IMR-90 (cell line): ENCODE data around the gene MECP2.

Experiments
- BHLHE40 ChIP-seq: fragments of 150-350 bp; IDR thresholded peaks from 2 replicates; pipeline ENCODE4 v1.6.1; 2016; ENCODE audit warnings: mild to moderate bottlenecking, low read depth, low read length
- CTCF ChIP-seq: conservative IDR thresholded peaks from 2 replicates; pipeline ENCODE4 v1.5.1; 2012; ENCODE audit warnings: mild to moderate bottlenecking, low read depth, low read length, improper control_type of control experiment
- ELK1 ChIP-seq: fragments of 150-350 bp; IDR thresholded peaks from 2 replicates; pipeline ENCODE4 v1.6.1; 2016; ENCODE audit warnings: low read depth, mild to moderate bottlenecking, low read length, moderate library complexity, borderline replicate concordance
- MAZ ChIP-seq: IDR thresholded peaks from 2 replicates; pipeline ENCODE4 v1.6.1; 2012; ENCODE audit warnings: low read depth, mild to moderate bottlenecking, low read length, improper control_type of control experiment, moderate library complexity, borderline replicate concordance
- MXI1 ChIP-seq: IDR thresholded peaks from 2 replicates; pipeline ENCODE4 v1.6.1; 2012; ENCODE audit warnings: low read depth, mild to moderate bottlenecking, low read length, moderate library complexity, borderline replicate concordance
- POLR2A ChIP-seq: IDR thresholded peaks from 2 replicates; pipeline ENCODE4 v1.6.1; 2012; ENCODE audit warnings: mild to moderate bottlenecking, low read depth, low read length
- RFX5 ChIP-seq: IDR thresholded peaks from 2 replicates; pipeline ENCODE4 v1.8.0; 2012; ENCODE audit warnings: low read depth, mild to moderate bottlenecking, low read length, moderate library complexity
- USF2 ChIP-seq: fragments of 150-350 bp; IDR thresholded peaks from 2 replicates; pipeline ENCODE4 v1.6.1; 2017; ENCODE audit warnings: mild to moderate bottlenecking, antibody characterized with exemption, low read length, low read depth

GRCh38 chrX:154126101-154126500 is 28.6 kb upstream of the MECP2 start:
- TF ChIP-seq RFX5 (no peak), ELK1 (no peak), USF2 (no peak), CTCF (no peak), MXI1 (no peak), MAZ (no peak), BHLHE40 (no peak), POLR2A (no peak)
